ENCODE results near the gene NDST4. TPM values are rescaled to one million over a fixed set of nuclear protein-coding genes. Genes with fewer than 3 reads are reported as not detected.

Gene NDST4
- total and polyA plus RNA-seq, 2 of the 4 experiments (the other 2 are of a cell fraction): not detected

DNA sequence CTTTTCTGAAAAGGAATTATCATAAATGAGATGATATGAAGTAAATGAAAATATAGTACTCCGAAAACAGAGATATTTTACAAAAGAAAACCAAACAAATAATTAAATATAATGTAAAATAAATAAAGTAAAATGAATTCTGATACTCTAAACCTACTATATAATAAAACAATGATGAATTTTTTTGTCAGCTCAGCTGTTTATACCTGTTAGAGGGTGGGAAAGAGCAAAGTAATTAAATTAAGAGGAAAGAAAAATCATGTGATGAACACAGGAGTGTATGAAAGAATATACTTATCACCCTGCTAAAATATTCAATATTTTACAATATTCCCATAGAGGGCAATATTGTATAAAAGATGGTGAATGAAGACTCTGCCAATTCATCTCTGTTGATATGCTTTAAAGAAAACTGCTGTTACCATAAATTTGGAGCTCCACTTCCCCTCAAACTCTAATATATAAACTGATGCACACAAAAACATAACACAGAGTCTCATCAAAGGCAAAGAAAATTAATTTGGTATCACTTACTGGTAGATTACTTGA lies 6.5 kb upstream of the NDST4 start:
- no peak overlapping the region for H3K4ac ChIP-seq (ENCODE audit: low read depth, low read length)
- CTCF ChIA-PET: no interaction called here
- H4K8ac ChIP-seq (ENCODE audit: low read depth in 2 of 2, low read length in 2 of 2): no peak overlapping the region
- H3K56ac ChIP-seq (ENCODE audit: extremely low read depth, insufficient read depth, low read length): no peak overlapping the region
- H4K91ac ChIP-seq (ENCODE audit: insufficient read depth, low read depth, low read length): no peak overlapping the region
- H3K4me3 ChIP-seq (ENCODE audit: insufficient read depth, low read depth, low read length): no peak overlapping the region
- no peaks in the 10 kb centered on the region for H3K4me1 ChIP-seq (ENCODE audit: control insufficient read depth, insufficient read depth, low read length)
- H3K9ac ChIP-seq (ENCODE audit: low read depth, low read length): no peak overlapping the region
- no peak overlapping the region for H2BK120ac ChIP-seq (ENCODE audit: low read depth, low read length)
- H3K9me3 ChIP-seq (ENCODE audit: control insufficient read depth, insufficient read depth, low read length): no peaks in the 10 kb centered on the region
- no CpG with 5 or more reads among the region's 1 CpG for WGBS, 2 experiments (ENCODE audit: extremely low coverage in 2 of 2, insufficient read length in 1 of 2)
- TF ChIP-seq CHD1 (IDR thresholded peaks at IDR 0.05; ENCODE audit: low read depth, low read length) (no peak), RCOR1 (IDR thresholded peaks at IDR 0.05; ENCODE audit: insufficient replicate concordance, low read length) (no peak), BHLHE40 (IDR thresholded peaks at IDR 0.05; ENCODE audit: low read depth, low read length) (no peak), MAFK (IDR thresholded peaks at IDR 0.05; ENCODE audit: low read depth, low read length) (peak; percentile 56; the same call in 1 of the 2 replicates)
- TF ChIP-seq, protein P1, sequence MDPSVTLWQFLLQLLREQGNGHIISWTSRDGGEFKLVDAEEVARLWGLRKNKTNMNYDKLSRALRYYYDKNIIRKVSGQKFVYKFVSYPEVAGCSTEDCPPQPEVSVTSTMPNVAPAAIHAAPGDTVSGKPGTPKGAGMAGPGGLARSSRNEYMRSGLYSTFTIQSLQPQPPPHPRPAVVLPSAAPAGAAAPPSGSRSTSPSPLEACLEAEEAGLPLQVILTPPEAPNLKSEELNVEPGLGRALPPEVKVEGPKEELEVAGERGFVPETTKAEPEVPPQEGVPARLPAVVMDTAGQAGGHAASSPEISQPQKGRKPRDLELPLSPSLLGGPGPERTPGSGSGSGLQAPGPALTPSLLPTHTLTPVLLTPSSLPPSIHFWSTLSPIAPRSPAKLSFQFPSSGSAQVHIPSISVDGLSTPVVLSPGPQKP (IDR thresholded peaks at IDR 0.05; ENCODE audit: borderline replicate concordance, low read depth, low read length): no peak
- TF ChIP-seq, protein P2, sequence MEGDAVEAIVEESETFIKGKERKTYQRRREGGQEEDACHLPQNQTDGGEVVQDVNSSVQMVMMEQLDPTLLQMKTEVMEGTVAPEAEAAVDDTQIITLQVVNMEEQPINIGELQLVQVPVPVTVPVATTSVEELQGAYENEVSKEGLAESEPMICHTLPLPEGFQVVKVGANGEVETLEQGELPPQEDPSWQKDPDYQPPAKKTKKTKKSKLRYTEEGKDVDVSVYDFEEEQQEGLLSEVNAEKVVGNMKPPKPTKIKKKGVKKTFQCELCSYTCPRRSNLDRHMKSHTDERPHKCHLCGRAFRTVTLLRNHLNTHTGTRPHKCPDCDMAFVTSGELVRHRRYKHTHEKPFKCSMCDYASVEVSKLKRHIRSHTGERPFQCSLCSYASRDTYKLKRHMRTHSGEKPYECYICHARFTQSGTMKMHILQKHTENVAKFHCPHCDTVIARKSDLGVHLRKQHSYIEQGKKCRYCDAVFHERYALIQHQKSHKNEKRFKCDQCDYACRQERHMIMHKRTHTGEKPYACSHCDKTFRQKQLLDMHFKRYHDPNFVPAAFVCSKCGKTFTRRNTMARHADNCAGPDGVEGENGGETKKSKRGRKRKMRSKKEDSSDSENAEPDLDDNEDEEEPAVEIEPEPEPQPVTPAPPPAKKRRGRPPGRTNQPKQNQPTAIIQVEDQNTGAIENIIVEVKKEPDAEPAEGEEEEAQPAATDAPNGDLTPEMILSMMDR (conservative IDR thresholded peaks at IDR 0.05; ENCODE audit: low read depth, low read length): no peak
- no peak overlapping the region for H2BK20ac ChIP-seq (ENCODE audit: low read depth, low read length)
- ATAC-seq (ENCODE audit: low read depth) (no peak), DNase-seq (no peak)
- dilution Hi-C loops (cut with HindIII; ENCODE audit: low sequenced_read_pairs, unreplicated experiment): no loop called here
- H2AFZ ChIP-seq (replicated peaks; ENCODE audit: low read length, poor library complexity): no peak overlapping the region
- H3K14ac ChIP-seq (replicated peaks; ENCODE audit: low read depth, low read length): no peak overlapping the region
- H3K18ac ChIP-seq (ENCODE audit: low read depth, low read length): no peak overlapping the region
- no peaks in the 10 kb centered on the region for H3K27me3 ChIP-seq (ENCODE audit: control insufficient read depth, insufficient read depth, low read length)
- H2AK9ac ChIP-seq (replicated peaks; ENCODE audit: low read depth, low read length, poor library complexity): no peak overlapping the region
- no TSS peak for BruUV-seq (replicated peaks)
- no peak overlapping the region for H2BK5ac ChIP-seq (ENCODE audit: low read depth, low read length, poor library complexity, severe bottlenecking)
- intact Hi-C loops (cut with micrococcal nuclease): no loop called here
- POLR2A ChIA-PET (ENCODE audit: unreplicated experiment): no interaction called here
- H2AK5ac ChIP-seq (ENCODE audit: low read depth, low read length): no peak overlapping the region
- no peaks in the 10 kb centered on the region for H3K79me1 ChIP-seq (ENCODE audit: low read depth in 1 of 2, low read length in 2 of 2)
- no peak overlapping the region for H4K5ac ChIP-seq (ENCODE audit: low read depth, low read length)
- no peaks in the 10 kb centered on the region for H3K36me3 ChIP-seq (ENCODE audit: control insufficient read depth, insufficient read depth, low read length)
- H3K4me2 ChIP-seq (ENCODE audit: low read depth, low read length): no peak overlapping the region
- no peaks in the 10 kb centered on the region for H3K9me1 ChIP-seq (ENCODE audit: insufficient read depth, low read length)
- in situ Hi-C loops (cut with MboI; ENCODE audit: low sequenced_read_pairs): no loop called here
- no peak overlapping the region for H2BK15ac ChIP-seq (ENCODE audit: low read depth, low read length)
- no peak overlapping the region for H3K27ac ChIP-seq (ENCODE audit: insufficient read depth, low read length)
- H3K23ac ChIP-seq (ENCODE audit: low read depth, low read length): no peak overlapping the region
- no peaks in the 10 kb centered on the region for H4K20me1 ChIP-seq (ENCODE audit: insufficient read depth, low read length)
